Tibial nerve (tissue), 4 donors: ENCODE data around the gene KCNK4.

Experiments used
- CTCF ChIP-seq, 5 experiments: fragments of 200-600 bp in 3 of 5; fragments of 450-650 bp in 2 of 5; sonication (generic) in 3 of 5; IDR thresholded peaks; one replicate each; pipeline ENCODE4 v1.5.1; 2016 to 2019; ENCODE audit warnings: antibody characterized with exemption in 5 of 5, mild to moderate bottlenecking in 3 of 5, moderate library complexity in 2 of 5
- EP300 ChIP-seq, 2 donors: sonication (generic); formaldehyde crosslinking; IDR thresholded peaks; one replicate each; pipeline ENCODE4 v1.6.1; 2017; ENCODE audit warnings: antibody characterized with exemption in 2 of 2, mild to moderate bottlenecking in 1 of 2

GRCh38 chr11:64251753-64252002 lies 39.4 kb upstream of the KCNK4 start:
- TF ChIP-seq CTCF (IDR thresholded peaks at IDR 0.05) (no peak), EP300 (IDR thresholded peaks at IDR 0.05) (no peak)
